ENCODE data around the gene ADM.

- TF ChIP-seq YY1 (IDR thresholded peaks at IDR 0.05; ENCODE audit: extremely low read depth, insufficient replicate concordance, low read depth, low read length): no peak
- TF ChIP-seq POLR2A (IDR thresholded peaks at IDR 0.05; ENCODE audit: borderline replicate concordance, extremely low read depth, insufficient read depth, insufficient read length): no peak
- no peak for TF ChIP-seq CEBPB (IDR thresholded peaks at IDR 0.05; ENCODE audit: low read depth)
- no peak for TF ChIP-seq MAX (IDR thresholded peaks at IDR 0.05)
- TF ChIP-seq EGR1 (IDR thresholded peaks at IDR 0.05; ENCODE audit: low read depth): no peak
- no peak for TF ChIP-seq SIN3A (IDR thresholded peaks at IDR 0.05; ENCODE audit: low read depth)
- no peak for TF ChIP-seq CTCF (IDR thresholded peaks at IDR 0.05 in 2 of 3, conservative IDR thresholded peaks at IDR 0.05 in 1 of 3; ENCODE audit: borderline replicate concordance in 1 of 3, insufficient read depth in 1 of 3, low read depth in 2 of 3, low read length in 2 of 3)
- TF ChIP-seq REST (IDR thresholded peaks at IDR 0.05; ENCODE audit: low read depth): no peak
- no peak for TF ChIP-seq EZH2 (IDR thresholded peaks at IDR 0.05)
- no peak for TF ChIP-seq ZNF274 (IDR thresholded peaks at IDR 0.05; ENCODE audit: low read depth, low read length)
- no peak for TF ChIP-seq ZFX (IDR thresholded peaks at IDR 0.05)
- no peak for TF ChIP-seq EZH2phosphoT487 (IDR thresholded peaks at IDR 0.05; ENCODE audit: borderline replicate concordance)
- no peak for TF ChIP-seq TCF7L2 (IDR thresholded peaks at IDR 0.05; ENCODE audit: borderline replicate concordance, extremely low read depth, insufficient read depth, insufficient read length)
- no peak for TF ChIP-seq POLR2AphosphoS5 (IDR thresholded peaks at IDR 0.05; ENCODE audit: low read depth, low read length)
Measured at GRCh38 chr11:10287140-10287539, 17.7 kb upstream of the ADM start.
